Stomach (tissue), 9 donors: ENCODE results near the gene FARS2. TPM values are rescaled to one million over a fixed set of nuclear protein-coding genes. Genes with fewer than 3 reads are reported as not detected.
"Not testable (repeated sequence)": the region's sequence is repeated elsewhere in the genome, so short reads cannot be mapped to it uniquely, and the experiment has no call there.

Experiments used
- DNase-seq, 2 donors: peaks; one replicate each; pipeline versions ENCODE4 v3.0.0 to v3.0.0-alpha.2; 2013 to 2019
- H3K27ac ChIP-seq, 5 donors: fragments of 200-600 bp in 4 of 5; sonication (generic) in 4 of 5; one replicate each; pipeline ENCODE4 v1.5.1; 2013 to 2019; ENCODE audit warnings: mild to moderate bottlenecking in 1 of 5, moderate library complexity in 1 of 5
- H3K27me3 ChIP-seq, 3 donors: fragments of 200-600 bp; sonication (generic); one replicate each; pipeline ENCODE4 v1.5.1; 2017 to 2019; ENCODE audit warnings: mixed run types in 1 of 3
- H3K36me3 ChIP-seq, 4 donors: fragments of 200-600 bp; sonication (generic); 1 replicate in 3 of 4; 2 replicates in 1 of 4; pipeline ENCODE4 v1.5.1; 2016 to 2019
- H3K4me1 ChIP-seq, 4 donors: fragments of 200-600 bp; sonication (generic); one replicate each; pipeline ENCODE4 v1.5.1; 2016 to 2019
- H3K4me3 ChIP-seq, 4 donors: fragments of 200-600 bp; sonication (generic) in 3 of 4; one replicate each; pipeline ENCODE4 v1.5.1; 2016 to 2019; ENCODE audit warnings: mild to moderate bottlenecking in 1 of 4
- H3K9me3 ChIP-seq, 4 donors: fragments of 200-600 bp; sonication (generic); one replicate each; pipeline ENCODE4 v1.5.1; 2016 to 2019
- EP300 ChIP-seq: sonication (generic); formaldehyde crosslinking; IDR thresholded peaks from one replicate; pipeline ENCODE4 v1.6.1; 2017; ENCODE audit warnings: antibody characterized with exemption
- POLR2A ChIP-seq, 4 donors: fragments of 450-650 bp; IDR thresholded peaks; one replicate each; pipeline ENCODE4 v1.6.1; 2016; ENCODE audit warnings: antibody characterized with exemption in 4 of 4, control low read depth in 2 of 4, mild to moderate bottlenecking in 1 of 4, moderate library complexity in 1 of 4
- POLR2AphosphoS5 ChIP-seq, 3 donors: sonication (generic); formaldehyde crosslinking; IDR thresholded peaks; one replicate each; pipeline ENCODE4 v1.6.1; 2016; ENCODE audit warnings: antibody characterized with exemption in 3 of 3
- WGBS, 5 donors: extraction: QIAGEN DNeasy Blood & Tissue Kit in 3 of 5; methylation state at CpG; one replicate each; pipeline versions ENCODE4 v1.1.5 to v1.1.7; 2013 to 2018; 5-methylcytosine and 5-hydroxymethylcytosine counted together
- intact Hi-C: fragments of 100-400 bp; cut with DNase I; formaldehyde crosslinking; loops from one replicate; pipeline ENCODE4 v1.15.1; 2023; ENCODE audit warnings: low total_unique reads
- polyA plus RNA-seq, 3 donors: library from polyadenylated mRNA; stranded (reverse); fragments of 200-250 nt; gene quantifications; one replicate each; pipeline ENCODE4 v1.2.3, GENCODE V29; 2013
- total RNA-seq, 5 donors: library from RNA; depleted of rRNA; stranded (reverse); fragments of >200 nt; gene quantifications; one replicate each; pipeline versions ENCODE4 v1.1.0 to v1.2.3, GENCODE V29; 2014 to 2016
- TF ChIP-seq, protein P1 (sequence below), 7 experiments: fragments of 450-650 bp in 4 of 7; fragments of 200-600 bp in 3 of 7; sonication (generic) in 3 of 7; IDR thresholded peaks; one replicate each; pipeline ENCODE4 v1.5.1; 2016 to 2019; ENCODE audit warnings: antibody characterized with exemption in 7 of 7, control low read depth in 2 of 7, mild to moderate bottlenecking in 1 of 7
- donor health status: healthy with polysubstance abuse.
- donor health status: Bipolar disorder and iron deficiency.
- donor health status: healthy.

Gene FARS2
- total and polyA plus RNA-seq, 8 donors = 3.8 to 47.8 (median 15.9) TPM

DNA sequence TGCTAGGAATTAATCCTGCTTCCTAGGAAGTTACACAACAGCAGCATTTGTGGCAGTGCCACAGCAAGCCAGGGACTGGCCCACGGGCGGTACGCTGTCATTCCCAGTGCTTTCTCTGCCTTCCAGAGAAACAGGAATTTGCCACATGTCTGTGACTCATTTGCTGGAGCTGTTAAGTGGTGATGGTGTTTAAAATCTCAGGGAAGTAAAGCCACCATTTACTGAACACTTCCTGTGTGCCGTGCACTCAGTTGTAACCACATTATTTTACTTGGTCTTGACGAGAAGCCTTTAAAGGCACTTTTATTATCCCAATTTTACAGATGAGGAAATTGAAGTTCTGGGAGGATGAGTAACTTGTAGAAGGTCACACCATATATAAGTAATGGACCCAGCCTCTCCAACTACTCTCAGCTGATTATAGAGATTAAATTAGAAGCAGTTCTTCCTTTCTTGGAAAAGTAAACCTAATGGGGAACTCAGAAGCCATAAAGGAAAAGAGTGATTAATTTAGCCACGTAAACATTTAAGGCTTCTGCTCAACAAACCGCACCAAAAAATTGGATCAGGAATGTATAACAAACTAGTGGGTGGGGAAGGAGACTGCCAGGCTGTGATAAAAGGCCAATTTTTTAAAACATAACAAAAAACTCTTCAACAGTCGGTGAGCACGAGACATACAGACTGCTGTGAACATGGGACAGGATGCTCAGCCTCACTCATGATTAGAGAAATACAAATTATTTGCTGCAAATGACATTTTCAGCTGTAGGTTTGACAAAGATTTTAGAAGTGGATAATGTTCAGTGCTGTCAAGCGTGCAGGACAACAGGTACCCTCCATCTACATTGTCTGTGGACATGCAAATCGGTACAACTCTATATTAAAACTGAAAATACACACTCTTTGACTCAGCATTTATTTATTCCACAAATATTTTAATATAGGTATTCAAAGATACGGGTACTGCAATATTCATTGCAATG lies 434.2 kb downstream of the FARS2 start:
- no peak for TF ChIP-seq POLR2A (IDR thresholded peaks at IDR 0.05)
- TF ChIP-seq, protein P1, sequence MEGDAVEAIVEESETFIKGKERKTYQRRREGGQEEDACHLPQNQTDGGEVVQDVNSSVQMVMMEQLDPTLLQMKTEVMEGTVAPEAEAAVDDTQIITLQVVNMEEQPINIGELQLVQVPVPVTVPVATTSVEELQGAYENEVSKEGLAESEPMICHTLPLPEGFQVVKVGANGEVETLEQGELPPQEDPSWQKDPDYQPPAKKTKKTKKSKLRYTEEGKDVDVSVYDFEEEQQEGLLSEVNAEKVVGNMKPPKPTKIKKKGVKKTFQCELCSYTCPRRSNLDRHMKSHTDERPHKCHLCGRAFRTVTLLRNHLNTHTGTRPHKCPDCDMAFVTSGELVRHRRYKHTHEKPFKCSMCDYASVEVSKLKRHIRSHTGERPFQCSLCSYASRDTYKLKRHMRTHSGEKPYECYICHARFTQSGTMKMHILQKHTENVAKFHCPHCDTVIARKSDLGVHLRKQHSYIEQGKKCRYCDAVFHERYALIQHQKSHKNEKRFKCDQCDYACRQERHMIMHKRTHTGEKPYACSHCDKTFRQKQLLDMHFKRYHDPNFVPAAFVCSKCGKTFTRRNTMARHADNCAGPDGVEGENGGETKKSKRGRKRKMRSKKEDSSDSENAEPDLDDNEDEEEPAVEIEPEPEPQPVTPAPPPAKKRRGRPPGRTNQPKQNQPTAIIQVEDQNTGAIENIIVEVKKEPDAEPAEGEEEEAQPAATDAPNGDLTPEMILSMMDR (IDR thresholded peaks at IDR 0.05) = no peak
- no peak for TF ChIP-seq POLR2AphosphoS5 (IDR thresholded peaks at IDR 0.05)
- no peak for TF ChIP-seq EP300
- WGBS, 5 donors = 59 to 76% (median 65%) methylated on average over 12 of the region's 12 CpGs
- Histone ChIP-seq H3K4me3 (no peak overlapping the region), H3K36me3 (no peaks in the 10 kb centered on the region), H3K27me3 (no peaks in the 10 kb centered on the region), H3K9me3 (peaks cover 0 to 11% (median 8%) of the 10 kb centered on the region in 4 donors), H3K4me1 (peaks cover 0 to 5% (median 0%) of the 10 kb centered on the region in 4 donors), H3K27ac (peak overlapping the region in 2 of 5 donors; percentile 13 to 15)
- intact Hi-C loops = no loop called here
- no peak for DNase-seq

DNA sequence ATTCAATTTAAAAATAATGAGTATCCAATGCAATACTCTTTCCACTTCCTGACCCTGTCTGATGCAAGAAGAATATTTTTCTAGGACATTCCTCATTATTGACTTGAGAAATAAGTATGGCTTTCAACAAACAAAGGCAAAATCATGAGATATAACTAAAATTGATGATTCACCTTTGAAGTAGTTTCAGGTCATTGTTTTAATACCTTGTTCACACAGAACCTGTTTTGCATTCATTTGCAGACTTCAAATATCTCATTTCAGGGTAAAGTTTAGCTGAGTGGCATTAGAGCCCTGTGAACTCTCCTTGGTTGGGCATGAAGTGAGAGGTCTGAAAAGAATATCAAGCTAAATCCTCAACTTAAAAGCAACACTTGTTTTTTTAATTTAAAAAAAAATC lies 436.2 kb downstream of the FARS2 start:
- Histone ChIP-seq H3K36me3 (no peaks in the 10 kb centered on the region), H3K27ac (no peak overlapping the region), H3K4me3 (no peak overlapping the region), H3K9me3 (no peaks in the 10 kb centered on the region), H3K4me1 (peaks cover 0 to 5% (median 0%) of the 10 kb centered on the region in 4 donors), H3K27me3 (no peaks in the 10 kb centered on the region)
- intact Hi-C loops = no loop called here
- no peak for TF ChIP-seq EP300
- no peak for TF ChIP-seq POLR2A (IDR thresholded peaks at IDR 0.05)
- TF ChIP-seq, protein P1 (IDR thresholded peaks at IDR 0.05) = no peak
- no peak for TF ChIP-seq POLR2AphosphoS5 (IDR thresholded peaks at IDR 0.05)
- DNase-seq = no peak

DNA sequence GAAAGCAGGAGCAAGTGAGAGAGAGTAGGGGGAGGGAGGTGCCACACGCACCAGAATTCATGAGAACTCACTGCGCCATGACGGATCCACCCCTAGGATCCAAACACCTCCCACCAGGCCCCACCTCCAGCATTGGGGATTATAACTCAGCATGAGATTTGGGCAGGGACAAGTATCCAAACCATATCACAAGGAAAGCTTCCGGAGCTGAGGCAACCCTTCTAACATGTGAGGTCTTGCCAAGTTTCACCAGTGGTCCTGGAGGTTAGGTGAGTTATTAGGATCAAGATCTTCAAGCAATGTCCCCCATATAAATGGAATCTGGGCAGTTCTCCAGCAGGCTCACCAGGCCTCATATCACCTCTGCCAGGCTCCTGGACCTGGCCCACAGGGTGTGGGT lies 437.0 kb downstream of the FARS2 start:
- Histone ChIP-seq H3K4me3 (no peak overlapping the region), H3K27me3 (no peaks in the 10 kb centered on the region), H3K27ac (no peak overlapping the region), H3K36me3 (no peaks in the 10 kb centered on the region), H3K9me3 (no peaks in the 10 kb centered on the region), H3K4me1 (peaks cover 0 to 5% (median 0%) of the 10 kb centered on the region in 4 donors)
- 93 to 100% (median 97%) methylated on average over 4 of the region's 4 CpGs for WGBS, 5 donors
- DNase-seq = no peak
- TF ChIP-seq EP300 (no peak), POLR2A (IDR thresholded peaks at IDR 0.05) (no peak), POLR2AphosphoS5 (IDR thresholded peaks at IDR 0.05) (no peak)
- TF ChIP-seq, protein P1 (IDR thresholded peaks at IDR 0.05) = no peak
- intact Hi-C loops = no loop called here

DNA sequence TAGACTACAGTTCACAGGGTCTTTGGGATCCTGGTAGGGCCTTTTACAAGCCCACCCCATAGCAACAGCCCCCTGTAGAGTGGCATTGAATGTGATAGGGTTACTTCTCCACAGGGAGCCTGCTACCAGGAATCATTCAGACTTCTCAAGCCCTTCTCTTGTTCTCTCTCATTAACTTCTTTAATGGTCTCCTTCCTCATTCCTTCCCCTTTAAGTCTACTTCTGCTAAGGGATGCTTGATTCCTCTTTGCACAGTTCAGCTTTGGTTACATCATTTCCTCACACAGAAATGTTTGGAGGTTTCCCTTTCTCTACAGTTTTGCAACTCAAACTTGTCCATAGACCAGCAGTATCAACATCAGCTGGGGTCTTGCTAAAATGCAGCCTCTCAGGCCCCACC lies 437.8 kb downstream of the FARS2 start:
- H3K27ac ChIP-seq = peak overlapping the region in 2 of 5 donors; percentile 12 to 36
- H3K4me1 ChIP-seq, H3K36me3 ChIP-seq, H3K4me3 ChIP-seq, H3K27me3 ChIP-seq, H3K9me3 ChIP-seq, intact Hi-C loops, DNase-seq: not testable (repeated sequence)

DNA sequence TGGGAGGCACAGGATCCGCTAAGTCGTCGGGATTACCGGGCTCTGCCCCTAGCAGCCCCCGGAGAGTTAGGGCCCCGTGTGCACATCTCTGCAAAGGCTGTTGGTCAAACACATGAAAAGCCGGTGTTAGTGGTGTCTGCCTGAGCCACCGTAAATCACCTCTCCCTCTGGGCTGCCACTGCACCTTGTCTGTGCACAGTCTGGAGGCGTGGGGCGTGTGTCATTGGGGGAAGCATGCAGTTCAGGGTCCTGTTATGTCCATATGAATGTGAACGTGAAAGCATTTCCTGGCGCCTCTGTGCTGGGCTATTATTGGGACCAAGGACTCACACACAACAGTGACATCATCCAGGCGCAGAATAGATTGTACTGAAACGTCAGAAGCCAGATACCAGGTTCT lies 439.9 kb downstream of the FARS2 start:
- H3K4me3 ChIP-seq = no peak overlapping the region
- WGBS, 5 donors = 88 to 90% (median 90%) methylated on average over 9 to 14 of the region's 14 CpGs
- H3K27me3 ChIP-seq = no peaks in the 10 kb centered on the region
- H3K4me1 ChIP-seq = no peaks in the 10 kb centered on the region
- peaks cover 0 to 4% (median 0%) of the 10 kb centered on the region in 4 donors for H3K36me3 ChIP-seq
- DNase-seq = no peak
- intact Hi-C loops = no loop called here
- H3K27ac ChIP-seq = no peak overlapping the region
- no peaks in the 10 kb centered on the region for H3K9me3 ChIP-seq
- no peak for TF ChIP-seq POLR2AphosphoS5 (IDR thresholded peaks at IDR 0.05)
- no peak for TF ChIP-seq EP300
- TF ChIP-seq POLR2A (IDR thresholded peaks at IDR 0.05) = no peak
- TF ChIP-seq, protein P1 (IDR thresholded peaks at IDR 0.05) = no peak
